Skeletal muscle satellite cell (primary cell): ENCODE measurements around the gene CRK.

Source experiments
- H3K27me3 ChIP-seq: 2 replicates; pipeline ENCODE4 v1.7.0; 2013; ENCODE audit warnings: low read length; ENCODE audit not compliant: control insufficient read depth, insufficient read depth
- H3K36me3 ChIP-seq: 2 replicates; pipeline ENCODE4 v1.7.0; 2013; ENCODE audit warnings: mild to moderate bottlenecking, control low read depth, low read length; ENCODE audit not compliant: insufficient read depth
- H3K4me1 ChIP-seq: 2 replicates; pipeline ENCODE4 v1.7.0; 2013; ENCODE audit warnings: low read length; ENCODE audit not compliant: control insufficient read depth, insufficient read depth
- H3K4me2 ChIP-seq: 2 replicates; pipeline ENCODE4 v1.7.0; 2013; ENCODE audit warnings: mild to moderate bottlenecking, low read length
- H3K4me3 ChIP-seq: 2 replicates; pipeline ENCODE4 v1.7.0; 2013; ENCODE audit warnings: low read length
- H3K9ac ChIP-seq: 2 replicates; pipeline ENCODE4 v1.7.0; 2013; ENCODE audit warnings: mild to moderate bottlenecking, low read depth, low read length, moderate library complexity
- H3K9me3 ChIP-seq: replicated peaks from 2 replicates; pipeline ENCODE4 v1.7.0; 2013; ENCODE audit warnings: mild to moderate bottlenecking, control low read depth, low read length

Gene CRK

GRCh38 chr17:1471911-1472821, 16.1 kb upstream of the CRK start:
- Histone ChIP-seq H3K27me3 (no peaks in the 10 kb centered on the region), H3K9ac (no peak overlapping the region), H3K9me3 (no peaks in the 10 kb centered on the region), H3K36me3 (peaks cover 78% of the 10 kb centered on the region), H3K4me1 (peaks cover 4% of the 10 kb centered on the region), H3K4me3 (no peak overlapping the region), H3K4me2 (no peak overlapping the region)

- no peak overlapping the region for H3K4me3 ChIP-seq
- no peak overlapping the region for H3K4me2 ChIP-seq
- H3K27me3 ChIP-seq, result no peaks in the 10 kb centered on the region
- peaks cover 79% of the 10 kb centered on the region for H3K36me3 ChIP-seq
- peaks cover 2% of the 10 kb centered on the region for H3K4me1 ChIP-seq
- no peak overlapping the region for H3K9ac ChIP-seq
- H3K9me3 ChIP-seq, result no peaks in the 10 kb centered on the region
These were observed 15.5 kb upstream of the CRK start for GRCh38 chr17:1471490-1471889.

GRCh38 chr17:1470755-1471462, 14.9 kb upstream of the CRK start:
- Histone ChIP-seq H3K9ac (no peak overlapping the region), H3K36me3 (peaks cover 79% of the 10 kb centered on the region), H3K4me1 (no peaks in the 10 kb centered on the region), H3K27me3 (no peaks in the 10 kb centered on the region), H3K9me3 (no peaks in the 10 kb centered on the region), H3K4me2 (no peak overlapping the region), H3K4me3 (no peak overlapping the region)

GRCh38 chr17:1470071-1470754, 14.2 kb upstream of the CRK start:
- Histone ChIP-seq H3K9me3 (no peaks in the 10 kb centered on the region), H3K4me3 (no peak overlapping the region), H3K9ac (no peak overlapping the region), H3K27me3 (no peaks in the 10 kb centered on the region), H3K4me2 (no peak overlapping the region), H3K36me3 (peaks cover 78% of the 10 kb centered on the region), H3K4me1 (no peaks in the 10 kb centered on the region)

GRCh38 chr17:1469231-1469852, 13.3 kb upstream of the CRK start:
- Histone ChIP-seq H3K9me3 (no peaks in the 10 kb centered on the region), H3K36me3 (peaks cover 78% of the 10 kb centered on the region), H3K4me1 (no peaks in the 10 kb centered on the region), H3K27me3 (no peaks in the 10 kb centered on the region), H3K4me3 (no peak overlapping the region), H3K9ac (no peak overlapping the region), H3K4me2 (no peak overlapping the region)

- H3K36me3 ChIP-seq, result peaks cover 80% of the 10 kb centered on the region
- H3K4me3 ChIP-seq, result no peak overlapping the region
- H3K9ac ChIP-seq, result no peak overlapping the region
- H3K9me3 ChIP-seq, result no peaks in the 10 kb centered on the region
- H3K27me3 ChIP-seq, result no peaks in the 10 kb centered on the region
- H3K4me1 ChIP-seq, result peaks cover 4% of the 10 kb centered on the region
- no peak overlapping the region for H3K4me2 ChIP-seq
These were observed 12.0 kb upstream of the CRK start for GRCh38 chr17:1467898-1468492.

- H3K4me2 ChIP-seq, result no peak overlapping the region
- H3K36me3 ChIP-seq, result peaks cover 83% of the 10 kb centered on the region
- no peak overlapping the region for H3K4me3 ChIP-seq
- no peaks in the 10 kb centered on the region for H3K9me3 ChIP-seq
- H3K4me1 ChIP-seq, result peaks cover 6% of the 10 kb centered on the region
- H3K9ac ChIP-seq, result no peak overlapping the region
- no peaks in the 10 kb centered on the region for H3K27me3 ChIP-seq
These were observed 11.2 kb upstream of the CRK start for GRCh38 chr17:1467258-1467657.

- Histone ChIP-seq H3K27me3 (no peaks in the 10 kb centered on the region), H3K4me2 (no peak overlapping the region), H3K4me3 (no peak overlapping the region), H3K9me3 (no peaks in the 10 kb centered on the region), H3K9ac (no peak overlapping the region), H3K36me3 (peaks cover 62% of the 10 kb centered on the region), H3K4me1 (peaks cover 15% of the 10 kb centered on the region)
These were observed 8.2 kb upstream of the CRK start for GRCh38 chr17:1464186-1464585.

GRCh38 chr17:1462164-1463112, 6.4 kb upstream of the CRK start:
- no peak overlapping the region for H3K4me2 ChIP-seq
- peaks cover 46% of the 10 kb centered on the region for H3K36me3 ChIP-seq
- no peaks in the 10 kb centered on the region for H3K27me3 ChIP-seq
- H3K4me3 ChIP-seq, result no peak overlapping the region
- H3K9ac ChIP-seq, result no peak overlapping the region
- H3K4me1 ChIP-seq, result peaks cover 15% of the 10 kb centered on the region
- H3K9me3 ChIP-seq, result no peaks in the 10 kb centered on the region

GRCh38 chr17:1461198-1461944, 5.3 kb upstream of the CRK start:
- Histone ChIP-seq H3K9me3 (no peaks in the 10 kb centered on the region), H3K4me1 (peaks cover 19% of the 10 kb centered on the region), H3K4me2 (no peak overlapping the region), H3K36me3 (peaks cover 37% of the 10 kb centered on the region), H3K27me3 (no peaks in the 10 kb centered on the region), H3K4me3 (no peak overlapping the region), H3K9ac (no peak overlapping the region)
